ENCODE measurements around the gene C10orf90.
"Not testable (repeated sequence)": the region's sequence is repeated elsewhere in the genome, so short reads cannot be mapped to it uniquely, and the experiment has no call there.

C10orf90 gene

GRCh38 chr10:126580873-126581647 lies 89.4 kb downstream of the C10orf90 start:
- DNase-seq, result no peak

- no peak for DNase-seq
Observed at GRCh38 chr10:126576336-126576735, 94.2 kb downstream of the C10orf90 start.

GRCh38 chr10:126570621-126571602 lies 99.6 kb downstream of the C10orf90 start:
- DNase-seq, result no peak

GRCh38 chr10:126570245-126570570 lies 100.3 kb downstream of the C10orf90 start:
- DNase-seq, result no peak

- DNase-seq, result peak; percentile 78
Observed at GRCh38 chr10:126569513-126570244, 100.8 kb downstream of the C10orf90 start.

GRCh38 chr10:126568809-126569385 lies 101.6 kb downstream of the C10orf90 start:
- DNase-seq, result peak; percentile 8

GRCh38 chr10:126565871-126566270 lies 104.6 kb downstream of the C10orf90 start:
- DNase-seq, result no peak

GRCh38 chr10:126565441-126565840 lies 105.1 kb downstream of the C10orf90 start:
- DNase-seq, result peak; percentile 74

- peak; percentile 50 for DNase-seq
Observed at GRCh38 chr10:126564326-126564888, 106.1 kb downstream of the C10orf90 start.

- DNase-seq, result no peak
Observed at GRCh38 chr10:126563361-126563760, 107.1 kb downstream of the C10orf90 start.

GRCh38 chr10:126561921-126562680 lies 108.4 kb downstream of the C10orf90 start:
- DNase-seq, result no peak

GRCh38 chr10:126561294-126561920 lies 109.1 kb downstream of the C10orf90 start:
- peak; percentile 62 for DNase-seq

GRCh38 chr10:126558881-126559280 lies 111.6 kb downstream of the C10orf90 start:
- DNase-seq, result no peak

- DNase-seq, result no peak
Observed at GRCh38 chr10:126551202-126551601, 119.3 kb downstream of the C10orf90 start.

- not testable (repeated sequence) for DNase-seq
Observed at GRCh38 chr10:126550586-126550985, 119.9 kb downstream of the C10orf90 start.

- DNase-seq, result no peak
Observed at GRCh38 chr10:126549344-126549743, 121.1 kb downstream of the C10orf90 start.

- no peak for DNase-seq
Observed at GRCh38 chr10:126544565-126544964, 125.9 kb downstream of the C10orf90 start.

- no peak for DNase-seq
Observed at GRCh38 chr10:126538439-126539135, 131.9 kb downstream of the C10orf90 start.

- no peak for DNase-seq
Observed at GRCh38 chr10:126536656-126537055, 133.8 kb downstream of the C10orf90 start.

- DNase-seq, result no peak
Observed at GRCh38 chr10:126536148-126536547, 134.3 kb downstream of the C10orf90 start.

All from eye (tissue), 1 donor.